GM21381 (cell line): Measurements from ENCODE around the gene PPIP5K2.
"Not testable (repeated sequence)": the region's sequence is repeated elsewhere in the genome, so short reads cannot be mapped to it uniquely, and the experiment has no call there.

ENCODE experiments used
- ATAC-seq: cut with Tn5 transposase; IDR thresholded peaks from one replicate; pipeline ENCODE4 v1.9.1; 2021; ENCODE audit warnings: mild to moderate bottlenecking, moderate library complexity; ENCODE audit not compliant: unreplicated experiment

Gene PPIP5K2

GRCh38 chr5:103205991-103206700 lies 86.0 kb downstream of the PPIP5K2 start:
- no peak for ATAC-seq

DNA sequence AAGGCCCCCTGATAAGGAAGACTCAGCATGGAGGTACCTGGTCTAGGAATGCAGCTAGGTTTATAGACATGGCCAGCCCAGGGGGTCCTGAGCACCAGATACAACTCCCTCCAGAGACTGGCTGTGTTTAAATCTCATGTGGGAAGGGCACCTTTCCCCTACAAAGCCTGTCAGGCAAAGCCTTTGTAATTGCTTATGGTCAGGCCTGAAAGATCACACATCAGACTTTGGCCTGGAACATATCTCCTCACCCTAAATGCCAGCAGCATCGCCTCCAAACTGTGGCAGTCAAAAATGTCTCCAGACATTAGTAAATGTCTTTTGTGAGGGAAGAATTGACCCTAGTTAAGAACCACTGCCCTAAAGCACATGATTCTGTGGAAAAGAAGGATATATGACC lies 86.9 kb downstream of the PPIP5K2 start:
- ATAC-seq, result no peak

DNA sequence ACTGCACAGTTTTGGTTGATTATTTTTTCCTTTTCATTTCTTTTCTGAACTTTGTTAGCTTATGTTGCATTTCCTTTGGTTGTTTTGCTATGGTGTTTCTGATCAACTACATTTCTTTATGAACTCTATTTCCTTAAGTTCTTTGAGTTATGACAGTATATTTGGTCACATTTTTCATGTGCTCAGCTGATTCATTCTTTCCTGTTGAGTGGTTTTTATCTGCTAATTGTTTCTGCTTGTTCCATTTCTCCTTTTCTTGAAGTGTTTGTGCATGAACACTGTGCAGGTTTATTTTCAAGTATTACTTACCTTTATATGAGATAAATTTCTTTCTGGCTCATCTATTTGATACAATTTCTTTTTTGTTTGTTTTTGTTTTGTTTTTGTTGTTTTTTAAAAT lies 87.6 kb downstream of the PPIP5K2 start:
- no peak for ATAC-seq

GRCh38 chr5:103208460-103208859 lies 88.4 kb downstream of the PPIP5K2 start:
- ATAC-seq, result no peak

DNA sequence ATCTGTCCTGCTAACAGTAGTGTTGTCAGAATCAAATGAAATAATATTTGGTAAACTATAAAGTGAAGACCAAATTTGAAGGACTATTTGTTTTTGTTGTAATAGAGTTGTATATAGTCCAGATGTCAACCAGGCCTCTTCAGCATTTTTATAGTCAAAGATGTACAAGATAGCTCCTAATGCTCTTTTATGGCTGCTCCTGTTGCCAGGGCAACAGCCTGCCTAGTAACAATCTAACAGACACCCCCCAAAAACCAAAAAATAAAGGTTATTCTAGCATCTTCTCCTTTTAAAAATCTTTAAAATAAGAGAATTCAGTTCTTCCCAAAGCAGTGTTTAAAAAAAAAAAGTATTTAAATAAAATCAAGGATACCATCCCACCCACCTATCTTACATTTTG lies 89.0 kb downstream of the PPIP5K2 start:
- ATAC-seq, result no peak

DNA sequence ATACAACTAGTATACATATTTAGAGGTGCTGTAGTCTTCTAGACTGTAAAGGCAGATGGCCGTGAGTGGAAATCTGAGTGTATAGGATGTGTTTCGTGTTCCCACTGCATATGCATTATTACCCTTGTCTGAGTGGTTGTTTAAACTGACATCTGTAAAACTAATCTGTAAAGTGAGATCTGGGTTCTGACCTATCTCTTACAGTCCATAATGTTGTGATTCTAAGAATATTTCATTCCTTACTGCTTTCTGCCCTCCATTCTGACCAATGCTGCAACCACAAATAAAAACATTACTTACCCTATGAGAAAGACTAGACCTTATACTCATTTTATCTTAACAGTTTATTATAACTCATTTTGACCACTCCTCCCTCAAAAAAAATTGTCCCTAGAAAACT lies 90.9 kb downstream of the PPIP5K2 start:
- ATAC-seq, result no peak

DNA sequence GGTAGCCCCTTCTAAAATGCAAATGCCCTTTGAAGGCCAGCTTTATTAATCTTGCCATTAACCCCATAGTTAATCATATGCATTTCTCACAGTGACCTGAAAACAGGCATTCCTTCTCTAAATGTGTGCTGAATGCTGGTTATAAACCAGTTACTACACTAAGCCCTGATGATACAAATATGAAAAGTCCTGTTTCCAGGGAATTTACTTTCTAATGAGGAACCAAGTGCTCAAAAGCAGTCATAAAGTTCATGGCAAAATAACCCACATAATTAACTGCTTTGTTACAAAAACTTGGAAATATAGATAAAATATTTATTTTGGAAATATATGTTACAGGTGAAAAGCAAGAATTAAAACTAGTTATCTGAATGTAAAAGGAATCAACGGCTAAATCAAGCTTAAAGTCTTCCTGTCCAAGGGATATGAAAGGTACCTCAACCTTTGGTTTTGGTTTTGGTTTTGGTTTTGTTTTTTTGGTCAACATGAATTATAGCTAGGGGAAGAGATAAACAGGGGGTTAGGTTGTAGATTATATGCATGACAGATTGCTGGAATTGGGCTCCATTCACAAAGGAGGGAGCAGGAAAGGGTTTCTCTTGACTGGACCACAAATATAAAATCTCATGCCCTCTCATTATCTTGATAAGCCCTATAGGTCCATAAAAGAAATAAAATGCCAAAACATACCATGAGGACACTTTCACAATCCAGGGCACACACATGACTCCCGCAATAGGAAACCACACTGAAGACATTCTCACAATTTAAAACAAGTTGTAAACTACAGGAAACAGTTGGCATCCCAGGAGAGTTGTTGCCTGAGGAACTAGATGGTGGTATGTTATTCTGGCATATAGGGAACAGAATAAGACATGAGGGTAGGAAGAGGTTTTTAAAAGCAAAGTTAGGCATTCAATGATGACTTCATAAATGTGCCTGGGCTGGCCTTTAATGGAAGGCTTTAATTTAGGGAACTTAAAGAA lies 91.8 kb downstream of the PPIP5K2 start:
- peak; percentile 83 for ATAC-seq

DNA sequence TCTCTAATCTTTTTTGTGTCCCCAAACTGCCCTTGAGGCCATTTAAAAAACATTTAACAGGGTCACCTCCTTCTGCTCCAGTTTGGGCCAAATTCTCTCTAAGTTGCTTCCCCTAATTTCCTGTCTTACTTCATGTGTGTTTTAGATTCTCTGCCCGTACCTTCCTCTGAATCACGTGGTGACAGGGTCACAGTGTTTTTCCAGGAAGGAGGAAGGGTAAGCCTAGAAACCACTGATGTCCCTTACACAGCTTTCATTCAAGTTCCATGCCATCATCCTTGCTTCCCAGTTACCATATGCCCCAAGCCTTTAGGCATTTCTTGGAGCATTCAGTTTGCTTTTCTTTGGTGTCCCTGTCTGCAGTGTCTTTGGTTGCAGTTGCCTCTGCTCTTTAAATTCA lies 96.0 kb downstream of the PPIP5K2 start:
- no peak for ATAC-seq

- ATAC-seq, result no peak
These were observed 96.6 kb downstream of the PPIP5K2 start for GRCh38 chr5:103216697-103217096.

- no peak for ATAC-seq
These were observed 97.0 kb downstream of the PPIP5K2 start for GRCh38 chr5:103217101-103217500.

GRCh38 chr5:103218164-103218563 lies 98.1 kb downstream of the PPIP5K2 start:
- ATAC-seq, result no peak

DNA sequence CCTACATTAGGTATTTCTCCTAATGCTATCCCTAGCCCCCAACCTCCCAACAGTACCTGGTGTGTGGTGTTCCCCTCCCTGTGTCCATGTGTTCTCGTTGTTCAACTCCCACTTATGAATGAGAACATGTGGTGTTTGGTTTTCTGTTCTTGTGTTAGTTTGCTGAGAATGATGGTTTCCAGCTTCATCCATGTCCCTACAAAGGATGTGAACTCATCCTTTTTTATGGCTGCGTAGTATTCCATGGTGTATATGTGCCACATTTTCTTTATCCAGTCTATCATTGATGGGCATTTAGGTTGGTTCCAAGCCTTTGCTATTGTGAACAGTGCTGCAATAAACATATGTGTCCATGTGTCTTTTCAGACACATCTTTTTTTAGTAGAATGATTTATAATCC lies 99.0 kb downstream of the PPIP5K2 start:
- not testable (repeated sequence) for ATAC-seq

- ATAC-seq, result no peak
These were observed 103.2 kb downstream of the PPIP5K2 start for GRCh38 chr5:103223031-103223955.

DNA sequence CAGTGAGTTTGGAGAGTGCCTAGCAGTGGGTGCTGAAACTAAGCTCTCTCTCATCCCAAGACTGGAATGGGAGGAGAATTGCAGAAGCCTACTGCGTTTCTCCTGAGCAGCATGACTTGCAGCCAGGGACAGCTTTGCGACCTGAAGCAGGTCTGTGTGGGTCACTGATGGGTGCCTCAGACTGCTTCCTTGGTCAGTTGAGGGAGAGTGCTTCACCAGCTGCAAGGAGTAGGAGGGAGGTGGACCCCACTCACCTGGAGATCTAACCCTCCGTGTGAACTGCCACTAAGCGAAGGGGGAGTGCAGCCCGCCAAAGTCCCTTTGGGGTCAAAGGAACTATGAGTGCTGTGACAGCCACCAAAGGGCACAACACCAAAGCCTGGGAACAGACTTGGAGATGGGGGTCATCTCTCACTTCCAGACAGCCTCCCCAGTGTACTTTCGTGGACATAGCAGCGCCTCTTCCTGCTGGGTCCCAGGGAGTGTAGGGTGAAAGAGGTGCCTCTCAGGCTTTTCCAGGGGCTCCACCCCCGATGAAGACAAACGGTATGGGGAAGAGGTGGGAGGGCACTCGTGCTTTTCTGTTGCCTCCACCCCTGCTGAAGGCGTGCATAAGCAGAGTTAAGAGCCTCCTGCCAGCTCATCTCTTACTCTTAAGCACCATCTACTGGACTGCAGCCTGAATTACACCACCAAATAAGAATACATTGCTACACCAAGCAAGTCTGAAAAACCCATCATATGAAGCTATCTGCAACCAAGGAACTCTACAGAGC lies 104.2 kb downstream of the PPIP5K2 start:
- peak; percentile 90 for ATAC-seq

GRCh38 chr5:103224894-103225246 lies 104.8 kb downstream of the PPIP5K2 start:
- ATAC-seq, result no peak

DNA sequence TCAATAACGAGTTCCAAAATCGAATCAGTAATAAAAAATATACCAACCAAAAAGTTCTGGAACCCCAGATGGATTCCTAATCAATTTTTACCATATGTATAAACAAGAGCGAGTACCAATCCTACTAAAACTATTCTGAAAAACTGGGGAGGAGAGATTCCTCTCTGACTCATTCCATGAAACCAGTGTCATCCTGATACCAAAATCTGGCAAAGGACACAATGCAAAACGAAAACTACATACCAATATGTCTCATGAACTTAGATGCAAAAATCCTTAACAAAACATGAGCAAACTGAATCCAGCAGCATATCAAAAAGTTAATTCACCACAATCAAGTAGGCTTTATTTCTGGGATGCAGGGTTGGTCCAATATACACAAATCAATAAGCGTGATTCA lies 108.0 kb downstream of the PPIP5K2 start:
- no peak for ATAC-seq

DNA sequence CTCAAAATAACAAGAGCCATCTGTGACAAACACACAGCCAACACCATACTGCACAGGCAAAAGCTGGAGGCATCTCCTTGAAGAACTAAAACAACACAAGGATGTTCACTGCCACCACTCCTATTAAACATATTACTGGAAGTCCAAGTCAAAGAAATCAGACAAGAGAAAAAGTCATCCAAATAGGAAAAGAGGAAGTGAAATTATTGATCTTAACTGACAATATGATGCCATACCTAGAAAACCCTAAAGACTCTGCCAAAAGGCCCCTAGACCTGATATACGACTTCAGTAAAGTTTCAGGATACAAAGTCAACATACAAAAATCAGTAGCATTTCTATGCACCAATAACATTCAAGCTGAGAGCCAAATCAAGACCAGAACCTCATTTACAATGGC lies 108.5 kb downstream of the PPIP5K2 start:
- ATAC-seq, result no peak

GRCh38 chr5:103232393-103232999 lies 112.4 kb downstream of the PPIP5K2 start:
- ATAC-seq, result peak; percentile 72

DNA sequence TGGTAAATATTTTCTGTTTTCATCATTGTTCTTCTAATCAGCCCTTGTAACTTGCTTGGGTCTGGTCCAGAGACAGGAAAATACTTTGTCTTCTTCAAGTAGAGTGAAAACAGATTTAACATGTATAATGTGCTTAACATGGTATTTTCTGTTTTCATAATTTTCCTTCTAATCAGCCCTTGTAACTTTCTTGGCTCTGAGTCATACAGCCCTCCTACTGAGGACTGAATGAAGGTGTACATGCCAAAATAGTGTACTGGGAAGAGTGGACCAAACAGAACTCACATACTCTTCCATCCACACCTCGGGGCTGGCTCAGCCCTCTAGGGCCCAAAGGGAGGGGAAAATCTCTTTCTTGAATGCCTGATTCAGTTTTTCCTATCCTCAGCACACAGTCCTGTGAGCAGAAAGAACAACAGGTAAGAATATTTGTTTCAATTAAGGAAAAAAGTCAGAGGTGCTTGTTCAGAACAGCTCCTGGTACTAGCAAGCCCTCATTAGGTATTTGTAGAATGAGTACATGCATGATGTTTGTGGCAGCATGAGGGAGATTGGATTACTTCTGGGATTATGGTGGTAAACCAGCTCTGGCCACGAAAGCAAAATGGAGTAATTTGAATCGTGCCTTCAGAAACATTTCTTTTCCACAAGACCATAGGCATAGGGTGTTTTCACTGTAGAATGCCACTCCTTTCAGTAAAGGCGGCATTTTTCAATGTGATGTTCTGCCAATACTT lies 114.3 kb downstream of the PPIP5K2 start:
- ATAC-seq, result no peak
